ENCODE data around the gene GATAD2A. TPM values are rescaled to one million over a fixed set of nuclear protein-coding genes. Genes with fewer than 3 reads are reported as not detected.

GATAD2A gene
- total and polyA plus RNA-seq, 9 of the 15 experiments (the other 6 are each of a cell fraction or from before 2014, with no cell fraction given): 2.4 to 226 (median 44.2) TPM

DNA sequence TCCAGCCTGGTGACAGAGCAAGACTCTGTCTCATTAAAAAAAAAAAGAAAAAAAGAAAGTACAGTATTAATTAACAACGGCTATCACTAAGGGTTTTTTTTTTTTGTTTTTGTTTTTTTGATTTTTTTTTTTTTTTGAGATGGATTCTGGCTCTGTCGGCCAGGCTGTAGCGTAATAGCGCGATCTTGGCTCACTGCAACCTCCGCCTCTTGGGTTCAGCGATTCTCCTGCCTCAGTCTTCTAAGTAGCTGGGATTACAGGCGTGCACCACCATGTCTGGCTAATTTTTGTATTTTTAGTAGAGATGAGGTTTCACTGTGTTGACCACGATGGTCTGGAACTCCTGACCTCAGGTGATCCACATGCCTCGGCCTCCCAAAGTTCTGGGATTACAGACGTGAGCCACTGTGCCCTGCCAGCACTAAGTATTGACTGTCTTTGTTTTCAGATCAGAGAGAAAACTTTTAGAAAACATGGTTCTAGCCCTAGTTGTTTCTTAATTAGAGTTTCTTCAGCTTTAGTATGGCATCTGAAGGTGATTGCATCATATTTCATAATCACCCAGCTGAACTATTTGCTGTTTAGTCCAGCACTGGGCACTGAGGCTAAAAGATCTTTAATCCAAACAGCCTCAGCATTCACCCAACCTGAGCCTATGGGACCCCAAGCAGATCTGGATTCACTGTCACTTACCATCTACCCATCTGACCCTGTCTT, 2.7 kb upstream of the GATAD2A start (continued):
- TF ChIP-seq ZBTB40 (IDR thresholded peaks at IDR 0.05) (no peak), ZBTB40 (CRISPR knock-in tag; IDR thresholded peaks at IDR 0.05) (no peak), GABPA (tag; conservative IDR thresholded peaks at IDR 0.05; ENCODE audit: low read depth) (0 out of 2 replicates have a peak, but pooled peaks have one; percentile 12), CEBPG (CRISPR knock-in tag; IDR thresholded peaks at IDR 0.05) (peak; percentile 91), CEBPG (tag; conservative IDR thresholded peaks at IDR 0.05 in 1 of 2, IDR thresholded peaks at IDR 0.05 in 1 of 2) (peak; percentile 94 to 99)
